ENCODE results near the gene OTC.
A peak's percentile ranks its signal among the peaks of the same experiment; 100 is the strongest.

The OTC gene

GRCh38 chrX:38357747-38358673 lies 5.6 kb downstream of the OTC start:
- no peak for DNase-seq (ENCODE audit: low spot score)

DNA sequence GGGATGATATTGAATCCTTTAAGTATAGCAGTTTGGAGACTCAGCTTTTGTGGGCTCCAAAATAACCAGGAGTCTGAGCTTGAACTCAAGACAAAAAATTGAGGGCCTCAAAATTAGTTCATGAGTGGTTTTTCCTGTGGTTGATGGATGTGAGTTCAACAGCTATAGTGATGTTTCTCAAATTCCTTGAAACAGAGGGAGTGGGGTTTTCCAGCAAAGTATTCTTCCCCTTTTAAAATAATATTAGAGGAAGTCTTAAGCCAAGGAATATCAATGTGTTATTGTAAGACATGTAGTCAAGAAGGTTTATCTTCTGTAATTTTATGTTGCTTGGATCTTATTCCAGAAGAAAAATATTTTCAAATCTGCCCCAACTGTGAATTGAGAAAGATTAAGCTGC lies 10.6 kb downstream of the OTC start:
- no peak for DNase-seq (ENCODE audit: low spot score)

DNA sequence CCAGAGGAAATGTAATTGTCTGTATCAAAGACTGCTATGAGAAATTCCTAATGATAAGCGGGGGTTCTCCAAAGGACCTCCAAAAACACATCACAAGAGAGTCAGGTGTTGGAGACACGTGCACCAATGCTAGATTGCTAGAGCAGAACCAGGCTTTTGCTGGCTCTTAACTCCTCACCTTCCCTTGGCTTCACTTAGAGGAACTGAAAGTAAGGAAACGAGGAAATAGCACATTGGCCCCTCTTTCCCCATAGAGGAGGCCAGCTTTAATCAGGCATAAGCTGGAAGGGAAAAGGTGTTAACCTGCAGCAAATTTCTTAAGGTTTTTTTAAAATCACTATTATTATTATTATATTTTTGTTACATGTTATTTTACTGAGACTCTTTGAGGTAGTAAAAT lies 13.6 kb downstream of the OTC start:
- DNase-seq (ENCODE audit: low spot score): no peak

- DNase-seq (ENCODE audit: low spot score): no peak
These were observed 16.4 kb downstream of the OTC start for GRCh38 chrX:38368774-38369173.

GRCh38 chrX:38371641-38372040 lies 19.2 kb downstream of the OTC start:
- no peak for DNase-seq (ENCODE audit: low spot score)

DNA sequence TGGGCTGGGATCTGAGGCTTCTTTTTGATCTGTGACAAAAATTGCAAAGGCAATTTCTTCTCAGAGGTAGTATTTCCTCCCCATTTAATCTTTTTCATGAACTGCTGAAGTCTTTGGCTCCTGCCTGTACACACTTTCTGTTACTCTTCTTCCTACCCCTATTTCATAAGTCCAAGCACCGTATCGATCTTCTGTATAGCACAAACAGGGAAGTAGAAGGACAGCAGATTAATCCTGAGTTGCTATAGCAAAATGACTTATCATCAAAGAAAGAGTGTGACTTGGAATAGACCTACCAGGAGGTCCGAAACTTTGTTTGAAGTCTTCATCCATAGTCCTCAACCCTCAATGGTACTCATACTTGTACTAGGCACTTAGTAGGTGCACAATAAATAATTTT lies 22.0 kb downstream of the OTC start:
- DNase-seq (ENCODE audit: low spot score): no peak

- peak; percentile 10 for DNase-seq (ENCODE audit: low spot score)
These were observed 23.5 kb downstream of the OTC start for GRCh38 chrX:38375891-38376290.

DNA sequence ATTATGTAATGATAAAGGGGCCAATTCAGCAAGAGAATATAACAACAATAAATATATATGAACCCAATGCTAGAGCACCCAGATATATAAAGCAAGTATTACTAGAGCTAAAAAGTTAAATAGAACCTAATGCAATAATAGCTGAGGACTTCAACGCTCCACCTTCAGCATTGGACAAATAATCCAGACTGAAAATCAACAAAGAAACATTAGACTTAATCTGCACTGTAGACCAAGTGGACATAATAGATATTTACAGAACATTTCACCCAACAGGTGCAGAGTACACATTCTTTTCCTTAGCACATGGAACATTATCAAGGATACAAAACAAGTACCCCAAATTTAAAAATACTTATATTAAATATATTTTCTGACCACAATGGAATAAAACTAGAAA lies 24.3 kb downstream of the OTC start:
- DNase-seq (ENCODE audit: low spot score): no peak

DNA sequence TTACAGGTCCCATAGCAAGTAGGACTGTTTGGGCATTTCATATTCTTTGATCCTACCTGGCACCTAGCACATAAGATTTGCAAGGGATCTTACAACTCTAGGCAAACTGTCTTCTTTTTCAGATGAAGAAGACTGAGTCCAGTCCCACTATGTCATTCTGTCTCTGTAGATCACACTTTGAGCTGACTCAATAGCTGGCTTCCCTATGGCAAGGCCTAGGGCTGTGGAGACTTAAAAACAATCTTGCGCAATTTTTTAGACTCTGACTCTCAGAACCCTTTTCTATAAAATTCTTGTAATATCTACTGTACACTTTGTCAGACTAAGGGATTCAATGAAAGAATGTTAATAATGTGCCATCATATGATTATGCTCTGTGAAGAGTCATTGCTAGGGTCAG lies 26.7 kb downstream of the OTC start:
- DNase-seq (ENCODE audit: low spot score): no peak

GRCh38 chrX:38382663-38383062 lies 30.3 kb downstream of the OTC start:
- DNase-seq (ENCODE audit: low spot score): no peak

DNA sequence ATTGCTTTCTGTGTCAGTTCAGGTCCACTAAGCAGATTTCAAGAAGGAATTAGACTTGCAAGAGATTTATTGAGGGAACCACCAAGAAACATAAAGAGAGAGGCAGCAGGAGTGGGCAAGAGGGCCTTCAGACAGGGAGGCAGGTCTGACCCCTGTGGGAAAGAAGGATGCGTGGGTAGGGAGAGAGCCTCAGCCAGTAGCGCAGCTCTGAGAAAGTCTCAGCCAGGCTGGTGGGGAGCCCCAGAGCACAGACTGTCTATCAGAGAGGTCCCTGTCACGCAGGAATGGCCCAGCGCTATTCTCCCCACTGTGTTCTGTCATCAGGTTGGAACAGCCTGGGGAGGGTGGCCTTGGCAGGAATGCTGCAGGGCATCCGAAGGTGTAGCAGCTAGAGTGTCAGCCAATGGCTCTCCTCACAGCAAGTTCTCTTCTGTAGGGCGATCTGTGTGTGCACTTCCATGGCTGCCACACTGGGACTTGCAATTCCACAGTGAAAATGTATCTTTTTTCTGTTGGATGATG lies 48.0 kb downstream of the OTC start:
- DNase-seq (ENCODE audit: low spot score): no peak

GRCh38 chrX:38402118-38402517 lies 49.7 kb downstream of the OTC start:
- no peak for DNase-seq (ENCODE audit: low spot score)

DNA sequence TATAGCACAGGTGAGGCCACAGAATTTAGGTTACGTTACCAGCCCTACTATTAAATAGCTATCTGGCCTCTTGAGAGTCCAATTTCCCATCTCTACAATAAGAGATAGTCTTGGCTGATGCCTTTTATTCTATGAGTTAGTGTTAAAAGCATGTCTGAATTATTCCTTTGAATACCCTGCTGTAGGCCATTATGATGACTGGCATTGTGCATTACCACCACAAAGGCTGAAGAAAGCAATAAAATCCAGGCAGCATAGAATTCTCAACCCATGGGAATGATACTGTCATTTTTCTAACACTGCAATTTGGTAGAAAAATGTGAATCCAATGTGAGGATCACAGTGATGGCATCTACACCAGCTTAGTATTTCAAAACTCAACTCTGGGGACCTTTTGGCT lies 51.4 kb downstream of the OTC start:
- no peak for DNase-seq (ENCODE audit: low spot score)

GRCh38 chrX:38407126-38407525 lies 54.7 kb downstream of the OTC start:
- DNase-seq (ENCODE audit: low spot score): no peak

DNA sequence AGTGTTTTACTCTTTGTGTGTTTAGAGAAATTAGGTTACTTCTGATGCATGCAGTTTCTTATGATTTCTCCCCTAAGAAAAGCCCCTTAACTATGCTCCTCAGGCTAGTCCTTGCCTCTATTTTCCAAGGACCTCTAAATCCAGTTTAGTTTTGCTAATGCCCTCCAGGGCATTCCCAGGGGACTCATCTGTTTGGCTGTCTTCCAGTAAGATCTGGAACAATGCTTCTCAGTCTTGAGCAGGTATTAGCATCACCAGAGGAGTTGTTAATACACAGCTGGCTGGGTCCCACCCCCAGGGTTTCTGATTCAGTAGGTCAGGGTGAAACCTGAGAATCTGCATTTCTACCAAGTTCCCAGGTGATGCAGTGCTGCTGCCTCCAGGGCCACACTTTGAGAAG lies 56.9 kb downstream of the OTC start:
- DNase-seq (ENCODE audit: low spot score): no peak

- DNase-seq (ENCODE audit: low spot score): no peak
These were observed 74.4 kb downstream of the OTC start for GRCh38 chrX:38426785-38427184.

- DNase-seq (ENCODE audit: low spot score): no peak
These were observed 79.1 kb downstream of the OTC start for GRCh38 chrX:38431525-38431924.

DNA sequence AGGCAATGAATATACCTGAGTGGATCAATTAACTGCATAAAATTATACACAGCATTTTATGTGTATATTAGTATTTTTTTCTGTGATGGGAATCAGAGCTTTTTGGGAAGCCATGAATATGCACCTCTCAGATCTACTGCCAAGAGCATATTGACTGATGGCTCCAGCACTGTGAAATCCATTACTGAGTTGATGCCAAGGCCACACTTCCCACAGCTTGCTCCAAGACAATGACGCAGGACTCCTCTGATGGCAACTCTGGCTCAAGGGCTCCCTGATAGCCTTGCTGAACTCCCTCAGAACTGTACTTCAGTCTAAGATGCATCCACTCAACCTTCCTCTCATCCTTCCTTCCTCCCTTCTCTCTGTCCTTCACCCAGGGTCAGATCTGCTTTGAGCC lies 82.7 kb downstream of the OTC start:
- DNase-seq (ENCODE audit: low spot score): no peak

DNA sequence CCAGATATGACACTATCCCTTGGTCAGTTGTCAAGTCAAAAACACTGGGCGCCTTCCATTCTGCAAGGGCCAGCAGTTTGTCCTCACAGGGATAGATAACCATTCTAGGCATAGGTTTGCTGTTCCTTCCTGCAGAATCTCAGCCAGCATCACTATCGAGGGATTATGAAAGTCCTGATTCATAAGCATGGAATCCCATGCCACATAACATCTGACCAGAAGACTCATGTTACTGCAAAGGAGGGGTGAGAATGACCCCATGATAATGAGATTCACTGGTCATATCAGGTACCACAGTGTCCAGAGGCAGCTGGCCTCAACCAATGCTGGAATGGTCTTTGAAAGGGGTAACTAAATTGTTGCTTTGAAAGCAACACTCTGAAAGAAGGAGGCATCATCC lies 84.7 kb downstream of the OTC start:
- no peak for DNase-seq (ENCODE audit: low spot score)

GRCh38 chrX:38438321-38438720 lies 85.9 kb downstream of the OTC start:
- DNase-seq (ENCODE audit: low spot score): no peak

- no peak for DNase-seq (ENCODE audit: low spot score)
These were observed 100.2 kb downstream of the OTC start for GRCh38 chrX:38452603-38453002.

DNA sequence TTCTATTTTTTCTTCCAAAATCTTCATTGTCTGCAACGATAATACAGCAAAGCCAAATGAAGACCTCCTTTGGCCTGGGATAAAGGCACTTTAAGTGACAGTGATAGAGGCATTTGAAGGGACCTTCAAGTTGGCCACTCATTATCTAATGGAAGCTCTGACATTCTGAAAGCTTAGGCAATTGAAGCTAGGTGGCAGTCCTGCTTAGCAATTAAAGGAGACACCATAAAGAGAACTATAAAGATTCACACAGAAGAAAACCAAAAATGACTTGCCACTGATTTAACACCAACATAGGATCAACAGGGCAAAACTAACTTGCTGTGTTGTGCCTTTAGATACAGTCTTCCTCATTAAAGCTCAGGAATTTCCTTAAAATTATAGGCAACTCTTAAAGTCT lies 105.7 kb downstream of the OTC start:
- no peak for DNase-seq (ENCODE audit: low spot score)

GRCh38 chrX:38462257-38462656 lies 109.9 kb downstream of the OTC start:
- DNase-seq (ENCODE audit: low spot score): no peak

DNA sequence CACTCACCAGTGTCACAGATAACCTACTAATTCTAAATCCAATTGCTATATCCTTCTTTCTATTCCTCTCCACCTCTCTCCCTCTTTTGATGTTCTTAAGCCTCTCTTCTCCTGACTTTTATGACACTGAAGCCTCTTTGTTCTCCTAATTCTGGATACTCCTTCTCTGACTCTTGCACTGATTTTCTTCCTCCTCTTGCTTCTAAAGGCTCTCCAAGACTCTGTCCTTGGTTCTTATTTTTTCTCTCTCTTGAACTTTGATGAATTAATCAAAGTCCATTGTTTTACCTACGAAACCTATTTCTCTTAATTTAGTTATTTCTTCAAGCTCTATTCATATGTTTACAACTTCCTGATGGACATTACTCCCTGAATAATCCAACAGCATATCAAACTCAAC lies 113.3 kb downstream of the OTC start:
- no peak for DNase-seq (ENCODE audit: low spot score)
